ENCODE results near the gene PIP5K1A.
"Not testable (repeated sequence)": the region's sequence is repeated elsewhere in the genome, so short reads cannot be mapped to it uniquely, and the experiment has no call there.

DNA sequence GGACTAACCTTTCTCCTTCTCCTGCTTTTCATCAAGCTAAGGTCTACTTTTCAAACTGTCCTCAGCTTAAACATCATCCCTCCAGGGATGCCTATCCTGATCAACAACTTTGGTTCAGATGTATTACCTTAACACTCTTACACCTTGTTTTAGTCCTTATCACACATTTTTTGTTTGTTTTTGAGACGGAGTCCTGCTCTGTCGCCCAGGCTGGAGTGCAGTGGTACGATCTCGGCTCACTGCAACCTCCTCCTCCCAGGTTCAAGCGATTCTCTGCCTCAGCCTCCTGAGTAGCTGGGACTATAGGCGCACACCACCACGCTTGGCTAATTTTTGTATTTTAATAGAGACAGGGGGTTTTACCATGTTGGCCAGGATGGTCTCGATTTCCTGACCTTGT, 9.7 kb upstream of the PIP5K1A start:
- TF ChIP-seq POLR2AphosphoS5, POLR2A, EP300 (IDR thresholded peaks at IDR 0.05): not testable (repeated sequence)
- TF ChIP-seq, protein P1, sequence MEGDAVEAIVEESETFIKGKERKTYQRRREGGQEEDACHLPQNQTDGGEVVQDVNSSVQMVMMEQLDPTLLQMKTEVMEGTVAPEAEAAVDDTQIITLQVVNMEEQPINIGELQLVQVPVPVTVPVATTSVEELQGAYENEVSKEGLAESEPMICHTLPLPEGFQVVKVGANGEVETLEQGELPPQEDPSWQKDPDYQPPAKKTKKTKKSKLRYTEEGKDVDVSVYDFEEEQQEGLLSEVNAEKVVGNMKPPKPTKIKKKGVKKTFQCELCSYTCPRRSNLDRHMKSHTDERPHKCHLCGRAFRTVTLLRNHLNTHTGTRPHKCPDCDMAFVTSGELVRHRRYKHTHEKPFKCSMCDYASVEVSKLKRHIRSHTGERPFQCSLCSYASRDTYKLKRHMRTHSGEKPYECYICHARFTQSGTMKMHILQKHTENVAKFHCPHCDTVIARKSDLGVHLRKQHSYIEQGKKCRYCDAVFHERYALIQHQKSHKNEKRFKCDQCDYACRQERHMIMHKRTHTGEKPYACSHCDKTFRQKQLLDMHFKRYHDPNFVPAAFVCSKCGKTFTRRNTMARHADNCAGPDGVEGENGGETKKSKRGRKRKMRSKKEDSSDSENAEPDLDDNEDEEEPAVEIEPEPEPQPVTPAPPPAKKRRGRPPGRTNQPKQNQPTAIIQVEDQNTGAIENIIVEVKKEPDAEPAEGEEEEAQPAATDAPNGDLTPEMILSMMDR (IDR thresholded peaks at IDR 0.05) = not testable (repeated sequence)
